Loucy (cell line): Measurements from ENCODE around the gene THRSP.

Source experiments
- H2AFZ ChIP-seq: fragments of 200-600 bp; sonication (generic); 2 replicates; pipeline ENCODE4 v1.6.0; 2016; ENCODE audit warnings: antibody characterized with exemption, mild to moderate bottlenecking, low read length, moderate library complexity
- H3F3A ChIP-seq: fragments of 200-600 bp; 2 replicates; pipeline ENCODE4 v1.6.0; 2016; ENCODE audit warnings: antibody characterized with exemption, low read depth, mild to moderate bottlenecking
- H3K27me3 ChIP-seq: fragments of 200-600 bp; sonication (generic); 2 replicates; pipeline ENCODE4 v1.6.1; 2014; ENCODE audit warnings: low read length, mild to moderate bottlenecking; ENCODE audit not compliant: insufficient read depth, poor library complexity, severe bottlenecking
- H3K36me3 ChIP-seq: fragments of 200-600 bp; sonication (generic); 2 replicates; pipeline ENCODE4 v1.6.1; 2016; ENCODE audit warnings: low read length; ENCODE audit not compliant: insufficient read depth
- H3K4me1 ChIP-seq: fragments of 200-600 bp; sonication (generic); 2 replicates; pipeline ENCODE4 v1.5.1; 2014; ENCODE audit warnings: low read length, mild to moderate bottlenecking; ENCODE audit not compliant: insufficient read depth, poor library complexity, severe bottlenecking
- H3K4me2 ChIP-seq: fragments of 200-600 bp; sonication (generic); 2 replicates; pipeline ENCODE4 v1.6.0; 2014; ENCODE audit warnings: antibody characterized with exemption, low read length, low read depth, mild to moderate bottlenecking; ENCODE audit not compliant: poor library complexity, severe bottlenecking
- H3K4me3 ChIP-seq: fragments of 200-600 bp; sonication (generic); 2 replicates; pipeline ENCODE4 v1.5.1; 2014; ENCODE audit warnings: low read length, mild to moderate bottlenecking, mixed read lengths; ENCODE audit not compliant: poor library complexity, severe bottlenecking
- H3K79me2 ChIP-seq: fragments of 200-600 bp; sonication (generic); 2 replicates; pipeline ENCODE4 v1.6.1; 2014; ENCODE audit warnings: low read length; ENCODE audit not compliant: insufficient read depth
- H3K9ac ChIP-seq: fragments of 200-600 bp; sonication (generic); 2 replicates; pipeline ENCODE4 v1.6.0; 2014; ENCODE audit warnings: mild to moderate bottlenecking, low read depth, low read length, moderate library complexity; ENCODE audit not compliant: poor library complexity, severe bottlenecking
- H3K9me2 ChIP-seq: fragments of 200-600 bp; sonication (generic); replicated peaks from 2 replicates; pipeline ENCODE4 v1.6.1; 2016; ENCODE audit warnings: low read depth, low read length, mixed read lengths
- H3K9me3 ChIP-seq: fragments of 200-600 bp; sonication (generic); 2 replicates; pipeline ENCODE4 v1.6.1; 2014; ENCODE audit warnings: mild to moderate bottlenecking, antibody characterized with exemption, low read length, low read depth; ENCODE audit not compliant: insufficient read depth
- H4K20me1 ChIP-seq: fragments of 200-600 bp; sonication (generic); 2 replicates; pipeline ENCODE4 v1.6.0; 2014; ENCODE audit warnings: antibody characterized with exemption, low read length, mild to moderate bottlenecking; ENCODE audit not compliant: insufficient read depth, poor library complexity, severe bottlenecking
- CTCF ChIP-seq: fragments of 200-600 bp; sonication (generic); conservative IDR thresholded peaks from 2 replicates; pipeline ENCODE4 v1.5.1; 2014; ENCODE audit warnings: mild to moderate bottlenecking, antibody characterized with exemption, low read length
- EZH2phosphoT487 ChIP-seq: fragments of 200-600 bp; IDR thresholded peaks from 2 replicates; pipeline ENCODE4 v1.6.1; 2018; ENCODE audit warnings: antibody characterized with exemption, mild to moderate bottlenecking, moderate library complexity, borderline replicate concordance

THRSP gene

GRCh38 chr11:78038697-78039313 is 24.9 kb upstream of the THRSP start:
- Histone ChIP-seq H2AFZ (no peak overlapping the region), H3K9me2 (no peaks in the 10 kb centered on the region), H3K4me1 (no peaks in the 10 kb centered on the region), H3K9me3 (no peaks in the 10 kb centered on the region), H3K36me3 (no peaks in the 10 kb centered on the region), H3K9ac (no peak overlapping the region), H4K20me1 (no peaks in the 10 kb centered on the region), H3K4me3 (no peak overlapping the region), H3K27me3 (no peaks in the 10 kb centered on the region), H3K4me2 (no peak overlapping the region), H3F3A (no peaks in the 10 kb centered on the region), H3K79me2 (no peaks in the 10 kb centered on the region)
- no peak for TF ChIP-seq CTCF

- no peak for TF ChIP-seq EZH2phosphoT487
- TF ChIP-seq CTCF, result no peak
- no peak overlapping the region for H3K9ac ChIP-seq
- no peaks in the 10 kb centered on the region for H4K20me1 ChIP-seq
- H3K9me2 ChIP-seq, result no peaks in the 10 kb centered on the region
- no peaks in the 10 kb centered on the region for H3K36me3 ChIP-seq
- H2AFZ ChIP-seq, result peak overlapping the region; percentile 76
- H3F3A ChIP-seq, result no peaks in the 10 kb centered on the region
- H3K4me3 ChIP-seq, result no peak overlapping the region
- H3K4me2 ChIP-seq, result no peak overlapping the region
- H3K9me3 ChIP-seq, result no peaks in the 10 kb centered on the region
- H3K4me1 ChIP-seq, result no peaks in the 10 kb centered on the region
- H3K79me2 ChIP-seq, result no peaks in the 10 kb centered on the region
- H3K27me3 ChIP-seq, result no peaks in the 10 kb centered on the region
Observed at GRCh38 chr11:78039391-78039918, 24.2 kb upstream of the THRSP start.

- no peaks in the 10 kb centered on the region for H3F3A ChIP-seq
- no peak overlapping the region for H3K4me3 ChIP-seq
- no peaks in the 10 kb centered on the region for H3K9me3 ChIP-seq
- no peaks in the 10 kb centered on the region for H3K27me3 ChIP-seq
- TF ChIP-seq CTCF, result no peak
- TF ChIP-seq EZH2phosphoT487, result no peak
- no peak overlapping the region for H3K9ac ChIP-seq
- H3K4me2 ChIP-seq, result no peak overlapping the region
- H4K20me1 ChIP-seq, result no peaks in the 10 kb centered on the region
- H3K4me1 ChIP-seq, result no peaks in the 10 kb centered on the region
- H2AFZ ChIP-seq, result peak overlapping the region; percentile 76
- H3K9me2 ChIP-seq, result no peaks in the 10 kb centered on the region
- no peaks in the 10 kb centered on the region for H3K79me2 ChIP-seq
- H3K36me3 ChIP-seq, result no peaks in the 10 kb centered on the region
Observed at GRCh38 chr11:78039919-78040671, 23.6 kb upstream of the THRSP start.
